NCI-H226 (cell line): ENCODE results near the gene ZNF90.
"Not testable (repeated sequence)": the region's sequence is repeated elsewhere in the genome, so short reads cannot be mapped to it uniquely, and the experiment has no call there.

Source experiments
- DNase-seq: peaks from one replicate; pipeline ENCODE4 v3.0.0-alpha.2; 2015

ZNF90 gene

GRCh38 chr19:20077791-20078463 lies at the start of gene ZNF90:
Gene ZNF90, plus strand, starts transcription at chr19:20078000. Its CDS starts 133 bp downstream, at chr19:20078133.
- DNase-seq = no peak

DNA sequence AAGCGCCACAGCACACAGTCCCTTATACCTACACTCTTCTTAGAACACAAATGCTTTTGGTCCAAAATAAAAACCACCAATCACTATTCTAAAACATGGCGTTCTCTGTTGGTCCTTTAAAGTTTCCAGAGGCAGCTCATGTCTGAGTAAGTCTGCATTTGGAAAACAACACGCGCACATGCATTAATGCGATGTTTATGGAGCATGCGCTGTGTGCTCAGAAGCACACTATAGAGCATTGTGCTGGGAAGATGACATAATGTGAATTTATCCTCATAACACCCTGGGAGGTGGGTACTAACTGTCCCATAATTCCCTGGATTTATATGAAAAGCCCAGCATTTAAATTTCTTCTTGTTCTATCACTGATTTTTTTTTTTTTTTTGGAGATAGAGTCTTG lies 49.2 kb upstream of the ZNF90 start:
- DNase-seq = no peak

DNA sequence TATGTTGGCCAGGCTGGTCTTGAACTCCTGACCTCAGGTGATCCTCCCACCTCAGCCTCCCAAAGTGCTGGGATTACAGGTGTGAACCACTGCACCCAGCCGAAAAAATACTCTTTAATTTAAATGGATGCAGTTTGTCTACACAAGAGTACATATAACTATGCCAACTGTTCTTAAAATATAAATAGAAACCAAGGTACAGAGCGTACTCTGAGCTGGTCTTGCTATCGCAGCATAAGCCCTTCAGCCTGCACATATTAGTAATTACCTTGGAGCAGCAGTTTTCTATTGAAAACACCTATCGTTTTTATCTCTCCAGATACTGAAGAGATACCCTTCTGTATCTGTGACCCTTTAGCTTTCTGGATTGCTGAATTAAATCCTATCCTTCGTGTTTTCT lies 41.9 kb upstream of the ZNF90 start:
- DNase-seq = no peak

DNA sequence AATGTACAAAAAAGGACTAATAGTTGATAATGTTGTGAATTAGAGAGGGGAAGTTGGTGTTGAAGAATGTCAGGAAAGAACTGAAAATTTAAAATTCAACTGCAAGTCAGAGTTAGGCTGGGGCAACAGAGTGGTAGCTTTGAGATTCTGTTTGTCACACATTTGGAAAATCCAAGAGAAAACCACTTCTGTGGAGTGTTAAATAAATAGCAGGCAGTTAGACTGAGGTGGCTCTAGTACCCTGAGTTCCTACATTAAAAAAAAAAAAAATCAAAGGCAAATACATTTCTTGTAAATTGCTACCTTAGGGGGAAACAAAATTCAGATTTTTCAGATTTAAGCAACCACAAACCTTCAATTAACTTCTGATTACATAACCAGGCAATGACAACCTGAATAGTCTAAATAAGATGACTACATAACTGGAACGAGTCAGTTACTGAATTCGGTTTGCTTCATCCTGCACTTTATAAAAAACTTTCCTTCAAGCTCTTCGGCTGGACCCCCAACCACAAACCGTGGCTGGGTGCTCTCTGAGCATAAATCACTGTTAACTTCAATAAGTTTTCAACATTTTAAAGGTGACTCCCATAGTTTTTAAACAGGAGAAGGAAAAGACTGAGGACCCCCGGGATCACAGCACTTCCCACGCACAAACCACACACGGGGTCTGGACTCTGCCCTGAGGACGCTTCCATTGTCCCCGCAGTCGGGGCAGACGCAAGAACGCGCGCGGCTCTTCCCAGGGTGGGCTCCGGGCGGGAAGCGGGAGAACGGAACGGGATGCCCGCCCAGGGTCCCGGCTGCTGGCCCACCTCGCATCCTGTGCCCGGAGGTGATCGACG lies 39.2 kb upstream of the ZNF90 start:
- DNase-seq = no peak

- peak; percentile 55 for DNase-seq
Measured at GRCh38 chr19:20039203-20039723, 38.5 kb upstream of the ZNF90 start, which contains the start of gene ZNF682. Gene ZNF682, minus strand, starts transcription at chr19:20039505. Its CDS starts 160 bp downstream, at chr19:20039345.

DNA sequence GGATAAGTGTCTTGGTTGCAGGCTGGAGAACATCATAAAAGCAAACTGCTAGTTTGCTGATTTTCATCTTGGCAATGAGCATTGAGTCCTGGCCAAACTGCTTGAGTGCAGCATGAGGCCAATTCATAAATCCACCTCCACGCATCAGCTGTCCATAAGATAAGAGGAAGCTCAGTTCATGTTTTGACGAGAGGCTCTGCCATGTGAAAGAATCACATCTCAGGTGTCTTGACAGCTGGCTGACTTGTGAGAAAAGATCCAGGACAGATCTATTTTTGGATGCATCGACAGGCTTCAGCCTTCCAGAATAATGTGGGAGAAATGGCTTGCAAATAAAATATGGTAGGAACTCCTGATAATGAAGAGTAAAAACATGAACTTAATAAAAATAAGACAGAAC lies 33.1 kb upstream of the ZNF90 start:
- DNase-seq = no peak

- not testable (repeated sequence) for DNase-seq
Measured at GRCh38 chr19:20045742-20046141, 32.1 kb upstream of the ZNF90 start.

DNA sequence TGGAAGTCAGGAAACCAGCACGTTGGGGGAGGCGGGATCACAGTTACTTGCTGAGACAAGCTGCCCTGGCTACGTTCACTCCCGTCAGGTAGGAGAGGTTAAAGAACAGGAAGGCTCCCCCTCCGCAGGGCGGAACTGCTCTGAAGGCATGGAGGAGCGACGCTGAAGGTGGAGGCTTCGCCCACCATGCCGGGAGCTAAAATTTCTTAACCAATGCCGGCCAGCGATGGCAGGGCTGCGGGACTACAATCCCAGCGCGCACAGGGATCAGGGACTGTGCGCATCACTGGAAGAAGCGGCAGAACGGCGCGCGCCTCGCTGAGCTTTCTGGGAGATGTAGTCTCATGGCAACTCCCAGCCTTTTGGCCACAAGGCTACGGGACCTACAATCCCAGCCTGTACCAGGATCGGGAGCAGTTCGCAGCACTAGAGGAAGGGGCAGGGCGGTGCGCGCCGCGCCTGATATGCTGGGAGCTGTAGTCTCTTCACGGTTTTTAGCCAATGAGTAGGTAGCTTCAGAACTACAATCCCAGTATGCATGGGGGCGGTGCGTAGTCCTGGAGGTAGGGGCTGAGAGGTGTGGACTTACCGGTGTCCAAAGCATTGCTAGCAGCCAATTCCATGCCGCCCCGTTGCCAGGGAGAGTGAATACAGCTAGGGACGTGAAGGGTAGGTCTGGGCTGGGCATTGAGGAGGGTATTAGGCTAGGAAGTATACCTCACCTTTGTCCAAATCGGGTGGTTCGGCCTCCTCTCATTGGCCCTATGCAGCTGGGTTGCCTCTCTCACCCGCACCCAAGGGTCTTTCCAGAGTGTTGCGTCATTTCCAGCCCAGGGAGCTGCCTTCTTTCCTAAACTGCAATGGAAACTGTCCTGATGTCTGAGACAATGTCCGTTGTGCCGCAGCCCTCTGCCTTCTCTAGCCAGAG lies 25.7 kb upstream of the ZNF90 start:
- no peak for DNase-seq

- DNase-seq = not testable (repeated sequence)
Measured at GRCh38 chr19:20058738-20059137, 19.1 kb upstream of the ZNF90 start.

DNA sequence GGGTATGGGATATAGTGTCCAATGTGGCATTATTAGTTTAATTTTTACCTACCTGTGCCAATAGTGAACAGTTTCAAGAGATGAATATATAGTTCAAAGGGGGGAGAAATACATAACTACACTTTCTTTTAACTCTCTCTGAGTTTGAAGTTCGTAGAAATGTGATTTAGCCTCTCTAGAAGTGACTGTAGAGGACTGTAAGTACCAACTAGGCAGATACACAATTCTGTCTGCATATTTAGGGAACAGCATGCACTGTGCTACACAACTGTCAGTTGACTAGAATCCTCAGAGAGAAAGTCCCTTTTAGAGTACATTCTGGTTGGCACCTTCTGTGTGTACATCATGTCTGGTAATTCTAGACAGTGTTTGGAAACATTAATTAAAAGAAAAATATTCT lies 17.5 kb upstream of the ZNF90 start:
- DNase-seq = no peak

DNA sequence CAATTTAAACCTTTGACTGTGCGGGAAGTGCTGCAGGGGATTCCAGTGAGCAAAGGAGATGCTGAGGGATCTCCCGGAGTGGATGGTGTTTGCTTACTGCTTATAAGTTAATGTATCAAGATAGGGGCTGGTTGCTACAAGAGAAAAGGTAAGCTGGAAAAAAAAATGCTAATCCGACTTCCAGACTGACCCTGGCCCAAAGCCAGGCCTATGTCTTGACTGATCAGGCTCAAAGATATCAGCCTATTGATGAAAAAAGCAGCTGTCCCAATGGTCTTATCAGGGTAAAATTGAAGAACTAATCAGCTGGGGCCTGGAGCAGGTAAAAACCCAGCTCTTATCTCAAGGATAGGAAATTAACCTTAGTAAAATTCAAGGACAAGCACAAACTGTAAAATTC lies 10.9 kb upstream of the ZNF90 start:
- DNase-seq = no peak

DNA sequence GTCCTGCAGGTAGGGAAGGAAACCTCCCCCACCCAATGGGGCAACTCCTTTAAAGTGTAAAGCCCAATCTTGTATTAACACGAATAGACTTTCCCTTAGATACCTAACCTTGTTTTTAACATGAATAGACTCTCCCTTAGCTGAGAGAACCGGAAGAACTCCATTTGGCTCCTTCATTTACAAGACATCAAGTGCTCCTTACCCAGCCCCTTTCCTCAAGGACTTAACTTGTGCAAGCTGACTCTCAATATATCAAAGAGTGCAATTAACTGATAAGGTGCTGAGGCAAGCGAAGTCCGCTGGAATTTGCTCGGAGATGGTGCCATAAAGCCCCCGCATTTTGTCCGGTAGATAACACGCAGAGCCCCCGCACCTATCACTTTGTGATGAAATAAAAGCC lies 9.9 kb upstream of the ZNF90 start:
- DNase-seq = no peak

- DNase-seq = not testable (repeated sequence)
Measured at GRCh38 chr19:20068559-20068958, 9.2 kb upstream of the ZNF90 start.

GRCh38 chr19:20070691-20071090 lies 7.1 kb upstream of the ZNF90 start:
- no peak for DNase-seq

- no peak for DNase-seq
Measured at GRCh38 chr19:20072936-20073335, 4.9 kb upstream of the ZNF90 start.

- DNase-seq = no peak
Measured at GRCh38 chr19:20078581-20079031, 806 bp downstream of the ZNF90 start.

GRCh38 chr19:20079476-20079875 lies 1.7 kb downstream of the ZNF90 start:
- DNase-seq = no peak

- DNase-seq = no peak
Measured at GRCh38 chr19:20080656-20081055, 2.9 kb downstream of the ZNF90 start.

GRCh38 chr19:20082232-20082833 lies 4.5 kb downstream of the ZNF90 start:
- DNase-seq = not testable (repeated sequence)

- not testable (repeated sequence) for DNase-seq
Measured at GRCh38 chr19:20082876-20083275, 5.1 kb downstream of the ZNF90 start.

DNA sequence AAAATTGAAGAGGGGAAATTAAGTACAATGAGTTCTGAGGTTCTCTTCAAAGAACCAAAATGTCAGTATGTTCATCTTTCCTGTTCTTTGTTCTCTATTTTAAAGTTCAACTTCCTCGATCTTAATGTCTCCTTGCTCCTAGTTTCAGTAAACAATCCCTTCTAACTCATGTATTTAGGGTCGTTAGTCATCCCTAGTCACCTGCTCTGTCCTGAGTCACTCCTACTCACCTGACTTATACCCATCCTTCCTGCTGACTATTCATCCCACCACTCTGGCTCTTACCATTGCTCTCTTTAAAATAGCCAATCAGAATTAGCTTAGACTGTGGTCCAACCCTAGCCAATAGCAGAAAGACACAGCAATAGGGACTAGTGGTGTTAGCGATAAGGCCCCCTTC lies 24.3 kb downstream of the ZNF90 start:
- no peak for DNase-seq

DNA sequence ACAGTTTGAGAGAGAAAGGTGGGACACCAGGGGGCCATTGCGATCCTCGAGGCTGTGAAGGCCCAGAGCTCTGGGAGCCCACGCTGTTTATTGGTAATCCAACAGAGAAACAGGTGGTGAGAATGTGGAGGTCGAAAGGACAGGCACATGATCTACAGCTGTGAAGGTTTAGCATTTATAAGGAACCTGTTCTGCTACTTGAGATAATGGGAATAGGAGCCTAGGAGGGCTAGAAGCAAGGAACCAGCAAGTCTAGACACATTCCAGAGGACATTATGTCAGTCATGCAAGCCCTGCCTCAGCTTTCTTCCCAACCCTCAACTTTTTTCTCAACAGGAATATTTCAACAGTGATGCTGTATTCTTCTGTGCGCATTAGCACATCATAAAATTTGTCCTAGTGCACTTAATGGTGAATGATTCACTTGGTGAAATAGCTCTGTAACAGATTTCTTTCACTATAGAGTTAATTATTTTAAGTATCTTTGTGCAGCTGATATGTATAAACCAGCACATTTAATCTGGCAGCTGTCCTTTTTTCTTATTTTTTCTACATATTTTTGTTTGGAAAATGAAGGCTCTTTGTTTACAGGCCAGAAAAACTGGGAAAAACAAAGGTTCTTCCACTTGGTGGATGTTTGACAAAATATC lies 25.4 kb downstream of the ZNF90 start:
- DNase-seq = no peak
